ENCODE data around the gene COBL. TPM values are rescaled to one million over a fixed set of nuclear protein-coding genes. Genes with fewer than 3 reads are reported as not detected.
"Not testable (repeated sequence)": the region's sequence is repeated elsewhere in the genome, so short reads cannot be mapped to it uniquely, and the experiment has no call there.

The COBL gene
- total RNA-seq, 4 donors from 2014 or later = 17.2 to 59.7 (median 31.0) TPM

DNA sequence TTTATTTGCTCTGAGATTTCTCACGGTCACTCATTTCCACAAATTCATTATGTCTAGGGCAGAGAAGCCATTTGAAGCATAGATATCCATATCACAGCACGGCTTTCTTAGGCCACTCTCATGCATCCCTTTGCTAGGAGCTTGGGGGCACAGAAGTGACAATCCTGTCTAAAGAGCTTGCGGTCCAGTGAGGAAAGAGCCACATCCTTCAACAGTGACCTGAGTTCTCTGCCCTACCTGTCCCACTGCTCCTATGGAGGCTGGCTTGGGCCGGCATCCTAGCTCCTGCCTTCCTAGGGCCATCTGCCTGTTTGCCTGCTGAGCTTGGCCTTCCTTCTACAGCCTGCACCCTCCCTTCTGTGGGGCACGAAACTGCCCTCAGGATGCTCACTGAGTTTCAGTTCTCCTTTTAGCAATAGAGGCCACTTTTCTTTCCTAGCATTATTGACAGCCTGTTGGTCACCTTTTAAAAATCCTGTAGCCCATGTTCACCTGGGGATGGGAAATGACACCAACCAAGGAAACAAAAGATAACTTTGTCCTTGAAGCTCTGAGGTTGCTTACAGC lies 321.8 kb downstream of the COBL start:
- no peak for ATAC-seq
- H3K9me3 ChIP-seq = no peaks in the 10 kb centered on the region
- 92 to 97% methylated on average over 4 to 5 of the region's 5 CpGs for WGBS, 2 donors (ENCODE audit: low coverage in 1 of 2)
- no peaks in the 10 kb centered on the region for H3K4me1 ChIP-seq
- no peak for TF ChIP-seq POLR2AphosphoS5 (IDR thresholded peaks at IDR 0.05)
- no peak for TF ChIP-seq CTCF (IDR thresholded peaks at IDR 0.05)
- TF ChIP-seq POLR2A (IDR thresholded peaks at IDR 0.05) = no peak
- TF ChIP-seq EP300 (IDR thresholded peaks at IDR 0.05) = no peak
- H3K36me3 ChIP-seq = no peaks in the 10 kb centered on the region
- no peak overlapping the region for H3K27ac ChIP-seq
- no peaks in the 10 kb centered on the region for H3K27me3 ChIP-seq
- H3K4me3 ChIP-seq = no peak overlapping the region

DNA sequence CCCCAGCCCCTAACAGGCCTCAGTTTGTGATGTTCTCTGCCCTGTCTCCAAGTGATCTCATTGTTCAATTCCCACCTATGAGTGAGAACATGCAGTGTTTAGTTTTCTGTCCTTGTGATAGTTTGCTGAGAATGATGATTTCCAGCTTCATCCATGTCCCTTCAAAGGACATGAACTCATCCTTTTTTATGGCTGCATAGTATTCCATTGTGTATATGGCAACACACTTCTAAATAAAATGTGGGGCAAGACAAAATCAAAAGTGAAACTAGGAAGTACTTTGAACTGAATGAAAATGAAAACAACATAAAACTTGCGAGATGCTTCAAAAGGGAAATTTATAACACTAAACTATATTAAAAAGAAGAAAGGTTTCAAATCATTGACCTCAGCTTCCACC lies 326.4 kb downstream of the COBL start:
- not testable (repeated sequence) for ATAC-seq, H3K9me3 ChIP-seq, H3K4me1 ChIP-seq, H3K27me3 ChIP-seq, H3K27ac ChIP-seq, H3K4me3 ChIP-seq, H3K36me3 ChIP-seq
- 90 to 100% methylated on average over 1 of the region's 1 CpG for WGBS, 2 donors (ENCODE audit: low coverage in 1 of 2)

- H3K27me3 ChIP-seq = no peaks in the 10 kb centered on the region
- no peak for ATAC-seq
- H3K4me1 ChIP-seq = no peaks in the 10 kb centered on the region
- no peaks in the 10 kb centered on the region for H3K9me3 ChIP-seq
- no peaks in the 10 kb centered on the region for H3K36me3 ChIP-seq
- WGBS, 2 donors (ENCODE audit: low coverage in 1 of 2) = 100% methylated on average over 1 of the region's 1 CpG
- no peak for TF ChIP-seq CTCF (IDR thresholded peaks at IDR 0.05)
- TF ChIP-seq POLR2AphosphoS5 (IDR thresholded peaks at IDR 0.05) = no peak
- TF ChIP-seq EP300 (IDR thresholded peaks at IDR 0.05) = no peak
- no peak for TF ChIP-seq POLR2A (IDR thresholded peaks at IDR 0.05)
- no peak overlapping the region for H3K27ac ChIP-seq
- no peak overlapping the region for H3K4me3 ChIP-seq
Measured at GRCh38 chr7:50988988-50989387, 327.6 kb downstream of the COBL start.

- no peaks in the 10 kb centered on the region for H3K9me3 ChIP-seq
- H3K27ac ChIP-seq = no peak overlapping the region
- H3K4me3 ChIP-seq = no peak overlapping the region
- H3K27me3 ChIP-seq = no peaks in the 10 kb centered on the region
- ATAC-seq = no peak
- H3K36me3 ChIP-seq = no peaks in the 10 kb centered on the region
- 72 to 85% methylated on average over 2 to 5 of the region's 6 CpGs for WGBS, 2 donors (ENCODE audit: low coverage in 1 of 2)
- TF ChIP-seq CTCF (IDR thresholded peaks at IDR 0.05) (no peak), EP300 (IDR thresholded peaks at IDR 0.05) (no peak), POLR2AphosphoS5 (IDR thresholded peaks at IDR 0.05) (no peak), POLR2A (IDR thresholded peaks at IDR 0.05) (no peak)
- H3K4me1 ChIP-seq = no peaks in the 10 kb centered on the region
Measured at GRCh38 chr7:50988465-50988864, 328.1 kb downstream of the COBL start.

GRCh38 chr7:50985096-50985495 lies 331.5 kb downstream of the COBL start:
- 60 to 78% methylated on average over 3 to 4 of the region's 4 CpGs for WGBS, 2 donors (ENCODE audit: low coverage in 1 of 2)
- no peak overlapping the region for H3K4me3 ChIP-seq
- no peaks in the 10 kb centered on the region for H3K36me3 ChIP-seq
- no peak for ATAC-seq
- no peaks in the 10 kb centered on the region for H3K4me1 ChIP-seq
- H3K27me3 ChIP-seq = peaks cover 8% of the 10 kb centered on the region
- no peak overlapping the region for H3K27ac ChIP-seq
- no peak for TF ChIP-seq POLR2A (IDR thresholded peaks at IDR 0.05)
- TF ChIP-seq EP300 (IDR thresholded peaks at IDR 0.05) = no peak
- TF ChIP-seq POLR2AphosphoS5 (IDR thresholded peaks at IDR 0.05) = no peak
- TF ChIP-seq CTCF (IDR thresholded peaks at IDR 0.05) = no peak
- no peaks in the 10 kb centered on the region for H3K9me3 ChIP-seq
